ENCODE measurements around the gene TTLL7. TPM values are rescaled to one million over a fixed set of nuclear protein-coding genes. Genes with fewer than 3 reads are reported as not detected.

Gene TTLL7
- total RNA-seq: 44.2 TPM

GRCh38 chr1:83998498-83999315, at the start of gene TTLL7:
TTLL7 (minus strand) TSS chr1:83999132; CDS start chr1:83952211, 46,921 bp downstream.
- DNase-seq: peak; percentile 91

GRCh38 chr1:84042461-84042860, 43.5 kb upstream of the TTLL7 start:
- no peak for DNase-seq

DNA sequence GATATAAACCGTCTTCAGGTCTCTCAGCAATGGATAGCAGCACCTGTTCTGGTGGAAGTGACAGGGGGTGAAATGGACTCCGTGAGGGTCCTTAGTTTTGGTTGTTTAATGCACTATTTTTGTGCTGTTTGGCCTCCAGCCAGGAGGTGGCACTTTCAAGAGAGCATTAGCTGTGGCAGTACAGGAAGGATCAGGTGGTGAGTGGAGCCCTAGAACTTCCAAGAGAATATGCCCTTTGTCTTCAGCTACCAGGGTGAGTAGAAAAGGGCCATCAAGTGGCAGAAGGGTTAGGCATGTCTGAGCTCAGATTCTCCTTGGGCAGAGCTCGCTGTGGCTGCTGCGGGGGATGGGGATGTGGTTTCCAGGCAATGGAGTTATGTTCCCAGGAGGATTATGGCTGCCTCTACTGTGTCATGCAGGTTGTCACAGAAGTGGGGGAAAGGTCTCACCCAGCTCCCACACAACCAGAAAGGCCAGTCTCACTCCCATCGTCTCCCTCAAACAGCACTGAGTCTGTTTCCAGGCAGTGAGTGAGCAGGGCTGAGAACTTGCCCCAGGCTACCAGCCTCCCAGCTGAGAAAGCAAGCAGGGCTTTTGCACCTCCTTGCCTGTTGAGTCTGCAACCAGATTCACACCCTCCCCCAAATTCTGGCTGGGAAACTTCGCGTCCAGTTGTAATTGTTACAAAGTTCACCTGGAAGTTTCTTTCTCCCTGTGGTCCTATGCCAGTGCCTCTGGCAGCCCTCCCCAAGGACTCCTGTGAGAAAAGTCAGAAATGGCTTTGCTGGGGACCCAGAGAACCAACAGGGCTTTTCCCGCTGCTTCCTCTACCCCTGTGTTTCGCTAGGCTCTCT, 39.1 kb upstream of the TTLL7 start:
- no peak for DNase-seq

- no peak for DNase-seq
These were observed 32.9 kb upstream of the TTLL7 start for GRCh38 chr1:84031802-84032327.

DNA sequence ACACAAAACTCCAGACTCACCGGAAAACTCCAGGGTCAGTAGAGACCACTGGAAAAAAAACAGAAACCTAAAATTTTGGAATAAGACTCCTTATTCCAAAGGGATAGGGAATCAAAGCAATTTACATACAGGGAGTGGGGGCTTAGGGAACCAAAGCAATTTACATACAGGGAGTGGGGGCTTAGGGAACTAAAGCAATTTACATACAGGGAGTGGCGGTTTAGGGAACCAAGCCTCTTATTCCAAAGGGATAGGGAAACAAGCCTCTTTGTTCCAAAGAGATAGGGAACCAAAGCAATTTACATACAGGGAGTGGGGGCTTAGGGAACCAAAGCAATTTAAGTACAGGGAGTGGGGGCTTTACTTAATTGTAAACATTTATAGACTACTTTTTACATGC, 28.4 kb upstream of the TTLL7 start:
- DNase-seq: no peak

DNA sequence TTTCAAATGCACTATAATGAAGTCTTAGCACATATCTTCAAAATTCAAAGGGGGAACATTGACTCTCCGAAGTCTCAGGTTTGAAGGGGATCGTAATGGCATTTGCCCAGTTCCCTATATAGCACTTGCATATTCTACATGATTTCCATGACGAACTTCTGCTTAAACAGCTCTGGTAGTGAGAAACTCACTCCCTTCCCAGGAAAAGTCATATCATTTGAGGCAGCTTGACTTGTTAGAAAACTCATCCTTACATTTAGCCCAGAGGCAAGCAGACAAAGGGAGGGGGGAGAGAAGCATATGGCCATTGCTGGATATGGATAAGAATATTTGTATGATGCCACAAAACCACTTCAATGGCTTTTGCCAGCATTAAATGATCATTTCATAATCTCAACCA, 27.0 kb upstream of the TTLL7 start:
- no peak for DNase-seq

DNA sequence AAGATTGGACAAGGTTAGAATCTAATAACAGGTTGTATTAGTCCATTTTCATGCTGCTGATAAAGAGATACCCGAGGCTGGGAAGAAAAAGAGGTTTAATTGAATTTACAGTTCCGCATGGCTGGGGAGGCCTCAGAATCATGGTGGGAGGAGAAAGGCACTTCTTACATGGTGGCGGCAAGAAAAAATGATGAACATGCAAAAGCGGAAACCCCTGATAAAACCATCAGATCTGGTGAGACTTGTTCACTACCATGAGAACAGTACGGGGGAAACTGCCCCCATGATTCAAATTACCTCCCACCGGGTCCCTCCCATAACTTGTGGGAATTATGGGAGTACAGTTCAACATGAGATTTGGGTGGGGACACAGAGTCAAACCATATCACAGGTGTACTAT, 22.9 kb upstream of the TTLL7 start:
- DNase-seq: no peak

GRCh38 chr1:84020151-84020550, 21.2 kb upstream of the TTLL7 start:
- no peak for DNase-seq

- no peak for DNase-seq
These were observed 20.3 kb upstream of the TTLL7 start for GRCh38 chr1:84019217-84019616.

- no peak for DNase-seq
These were observed 14.8 kb upstream of the TTLL7 start for GRCh38 chr1:84013708-84014107.

DNA sequence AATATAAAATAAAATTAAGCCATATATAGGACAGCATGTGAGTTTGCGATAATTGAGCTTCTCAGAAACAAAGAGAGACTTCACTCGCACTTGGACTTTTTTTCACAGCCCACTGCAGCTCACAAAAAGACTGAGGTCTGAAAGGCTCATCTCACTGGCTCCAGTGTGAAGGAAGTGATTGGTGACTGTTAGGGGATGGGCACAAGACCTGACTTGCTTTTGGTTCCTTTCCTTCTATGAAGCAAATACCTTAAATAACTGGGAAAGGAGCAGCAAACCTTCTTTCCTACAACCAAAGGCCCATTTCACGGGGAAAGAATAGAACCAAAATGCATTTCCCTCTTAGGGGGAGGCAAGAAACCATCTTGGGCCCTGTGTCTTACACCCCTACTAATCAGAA, 13.1 kb upstream of the TTLL7 start:
- DNase-seq: no peak

GRCh38 chr1:84010136-84010535, 11.2 kb upstream of the TTLL7 start:
- DNase-seq: peak; percentile 5

GRCh38 chr1:84008631-84009030, 9.7 kb upstream of the TTLL7 start:
- no peak for DNase-seq

DNA sequence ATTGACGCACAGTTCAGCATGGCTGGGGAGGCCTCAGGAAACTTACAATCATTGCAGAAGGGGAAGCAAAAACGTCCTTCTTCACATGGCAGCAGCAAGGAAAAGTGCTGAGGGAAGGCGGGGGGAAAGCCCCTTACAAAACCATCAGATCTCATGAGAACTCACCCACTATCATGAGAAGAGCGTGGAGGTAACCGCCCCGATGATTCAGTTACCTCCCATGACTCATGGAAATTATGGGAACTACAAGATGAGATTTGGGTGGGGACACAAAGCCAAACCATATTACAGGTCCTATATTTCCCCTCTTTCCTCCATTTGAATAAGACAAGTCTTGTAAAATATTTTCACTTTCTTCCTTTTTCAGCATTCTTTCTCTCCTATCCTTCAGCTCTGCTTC, 7.7 kb upstream of the TTLL7 start:
- no peak for DNase-seq

GRCh38 chr1:84001501-84001900, 2.6 kb upstream of the TTLL7 start:
- no peak for DNase-seq

GRCh38 chr1:84000954-84001495, 2.1 kb upstream of the TTLL7 start:
- peak; percentile 41 for DNase-seq

- DNase-seq: no peak
These were observed 1.4 kb upstream of the TTLL7 start for GRCh38 chr1:84000196-84000885.

GRCh38 chr1:83999316-83999819, 436 bp upstream of the TTLL7 start:
- DNase-seq: peak; percentile 90

DNA sequence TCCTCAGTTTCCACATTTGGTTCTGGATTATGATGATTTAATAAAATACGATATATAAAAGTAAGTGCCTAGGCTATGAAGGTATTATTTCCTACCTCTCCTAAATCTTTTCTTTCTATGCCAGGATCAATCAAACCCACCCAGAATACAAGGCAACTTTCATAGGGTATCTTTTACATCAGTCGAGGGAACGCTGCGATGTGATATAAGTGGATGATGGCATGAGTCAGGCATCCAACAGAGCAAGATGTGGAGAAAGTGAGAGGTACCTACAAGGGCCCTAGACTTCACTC, 781 bp downstream of the TTLL7 start:
- DNase-seq: no peak

DNA sequence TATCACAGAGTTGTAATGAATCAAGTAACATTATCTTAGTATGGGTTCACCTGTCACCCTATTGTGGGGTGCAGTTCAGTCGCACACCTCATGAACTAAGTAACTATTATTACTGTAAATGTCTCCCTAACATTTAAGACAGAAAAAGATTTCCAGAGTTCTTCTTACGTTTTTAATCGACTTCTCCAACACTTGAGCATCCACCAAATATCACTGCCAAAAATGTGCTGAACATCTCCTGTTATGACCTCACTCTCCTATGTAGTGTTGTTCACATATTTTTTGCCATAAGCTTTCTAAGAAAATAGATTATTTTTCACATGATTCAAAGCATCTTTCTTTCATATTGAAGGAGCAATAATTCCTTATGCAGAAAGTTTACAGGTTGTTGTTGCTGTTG, 1.3 kb downstream of the TTLL7 start:
- peak; percentile 49 for DNase-seq

- DNase-seq: peak; percentile 59
These were observed 2.3 kb downstream of the TTLL7 start for GRCh38 chr1:83996621-83997020.

- no peak for DNase-seq
These were observed 2.7 kb downstream of the TTLL7 start for GRCh38 chr1:83996191-83996590.

Measured in tongue (tissue), 2 donors.